Cardiac fibroblast (primary cell): ENCODE data around the gene CCDC34.

Source experiments
- DNase-seq, 2 donors: peaks; one replicate each; pipeline versions ENCODE4 v3.0.0 to v3.0.0-alpha.2; 2010; ENCODE audit warnings: low read depth in 2 of 2
- H3K4me3 ChIP-seq, 2 donors: replicated peaks in 1 of 2; 1 replicate in 1 of 2; 2 replicates in 1 of 2; pipeline ENCODE4 v1.5.1; 2011; ENCODE audit warnings: low read depth in 2 of 2, low read length in 2 of 2, mild to moderate bottlenecking in 2 of 2, moderate library complexity in 1 of 2
- TF ChIP-seq, protein P1 (sequence below): IDR thresholded peaks from one replicate; pipeline ENCODE4 v1.5.1; 2011; ENCODE audit warnings: low read depth, mild to moderate bottlenecking, low read length, inconsistent platforms

CCDC34 gene

GRCh38 chr11:27379449-27379848, 16.4 kb upstream of the CCDC34 start:
- TF ChIP-seq, protein P1, sequence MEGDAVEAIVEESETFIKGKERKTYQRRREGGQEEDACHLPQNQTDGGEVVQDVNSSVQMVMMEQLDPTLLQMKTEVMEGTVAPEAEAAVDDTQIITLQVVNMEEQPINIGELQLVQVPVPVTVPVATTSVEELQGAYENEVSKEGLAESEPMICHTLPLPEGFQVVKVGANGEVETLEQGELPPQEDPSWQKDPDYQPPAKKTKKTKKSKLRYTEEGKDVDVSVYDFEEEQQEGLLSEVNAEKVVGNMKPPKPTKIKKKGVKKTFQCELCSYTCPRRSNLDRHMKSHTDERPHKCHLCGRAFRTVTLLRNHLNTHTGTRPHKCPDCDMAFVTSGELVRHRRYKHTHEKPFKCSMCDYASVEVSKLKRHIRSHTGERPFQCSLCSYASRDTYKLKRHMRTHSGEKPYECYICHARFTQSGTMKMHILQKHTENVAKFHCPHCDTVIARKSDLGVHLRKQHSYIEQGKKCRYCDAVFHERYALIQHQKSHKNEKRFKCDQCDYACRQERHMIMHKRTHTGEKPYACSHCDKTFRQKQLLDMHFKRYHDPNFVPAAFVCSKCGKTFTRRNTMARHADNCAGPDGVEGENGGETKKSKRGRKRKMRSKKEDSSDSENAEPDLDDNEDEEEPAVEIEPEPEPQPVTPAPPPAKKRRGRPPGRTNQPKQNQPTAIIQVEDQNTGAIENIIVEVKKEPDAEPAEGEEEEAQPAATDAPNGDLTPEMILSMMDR, result no peak
- DNase-seq, result no peak

GRCh38 chr11:27375370-27375769, 12.4 kb upstream of the CCDC34 start:
- no peak overlapping the region for H3K4me3 ChIP-seq
- TF ChIP-seq, protein P1, result no peak
- no peak for DNase-seq

More at GRCh38 chr11:27379449-27379848, 16.4 kb upstream of the CCDC34 start:
- no peak overlapping the region for H3K4me3 ChIP-seq

DNA sequence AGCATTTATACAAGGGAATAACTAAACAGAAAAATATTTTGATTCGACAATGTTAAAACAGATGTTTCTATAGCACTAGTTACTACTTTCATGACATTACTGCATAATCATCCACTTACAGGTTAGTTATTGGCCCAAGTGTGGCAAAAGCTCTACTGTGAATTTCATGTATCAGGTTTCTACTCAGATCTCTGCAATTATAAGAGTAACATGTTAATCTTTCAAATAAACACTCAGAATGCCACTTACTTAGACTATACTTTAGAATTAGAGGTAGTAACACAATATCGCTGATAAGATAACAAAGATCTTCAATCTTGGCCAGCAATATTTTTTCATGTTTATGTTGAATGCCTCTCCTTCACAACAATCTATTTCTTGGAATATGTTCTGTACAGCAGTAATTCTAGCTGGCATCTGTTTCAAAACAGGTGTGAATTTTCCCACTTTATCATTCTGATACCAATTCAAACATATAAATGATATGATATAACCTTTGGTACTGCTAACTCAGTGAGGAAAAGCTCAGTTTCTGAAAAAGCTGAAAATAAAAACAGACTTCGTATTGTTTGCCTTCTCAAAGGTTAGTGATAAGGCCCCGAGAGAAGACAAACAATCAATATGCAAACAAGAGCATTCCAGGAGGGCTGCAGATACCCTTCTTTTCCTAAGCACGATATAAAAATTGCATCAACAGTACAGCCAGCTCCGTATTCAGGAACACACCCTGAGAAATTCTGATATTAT, 11.0 kb upstream of the CCDC34 start:
- H3K4me3 ChIP-seq, result no peak overlapping the region
- no peak for DNase-seq
- TF ChIP-seq, protein P1, result no peak

- DNase-seq, result no peak
- no peak overlapping the region for H3K4me3 ChIP-seq
- TF ChIP-seq, protein P1, result no peak
Measured at GRCh38 chr11:27373392-27373791, 10.4 kb upstream of the CCDC34 start.

DNA sequence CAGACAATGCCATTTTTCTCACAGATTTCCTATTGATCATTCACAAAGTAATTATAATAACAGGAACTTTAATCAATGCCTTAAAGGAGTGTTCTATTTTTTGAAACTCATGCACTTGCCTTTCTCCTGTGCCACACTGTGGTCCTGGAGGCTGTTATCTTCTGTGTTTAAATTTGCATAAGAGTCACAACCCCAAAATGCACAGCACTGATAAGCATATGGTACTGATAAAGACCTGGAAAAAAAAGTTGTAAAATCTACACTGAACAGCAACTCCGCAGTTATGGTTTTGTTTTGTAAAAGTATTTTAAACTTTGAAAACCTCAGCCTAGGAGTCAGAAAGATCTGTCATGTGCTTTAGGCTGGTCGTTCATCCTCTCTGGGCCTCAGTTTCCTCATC, 9.1 kb upstream of the CCDC34 start:
- TF ChIP-seq, protein P1, result no peak
- no peak for DNase-seq
- no peak overlapping the region for H3K4me3 ChIP-seq

DNA sequence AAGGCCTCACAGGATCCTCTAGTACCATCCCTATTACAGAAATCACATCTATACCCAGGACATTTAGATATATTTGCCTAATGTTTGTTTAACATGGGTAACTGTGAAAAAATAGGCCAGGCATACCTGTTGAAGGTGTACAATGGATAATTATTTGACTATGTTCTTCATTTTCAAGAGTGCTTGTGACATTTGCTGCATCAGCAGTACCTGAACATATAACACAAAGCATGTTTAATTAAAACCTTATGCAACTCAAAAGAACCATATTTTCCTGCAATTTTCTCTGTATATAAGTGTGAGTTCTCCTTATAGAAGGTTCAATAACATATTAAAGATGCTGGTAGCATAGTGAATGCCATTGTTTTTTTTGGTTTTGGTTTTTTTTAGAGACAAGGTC, 8.5 kb upstream of the CCDC34 start:
- no peak overlapping the region for H3K4me3 ChIP-seq
- DNase-seq, result no peak

More for the DNA sequence above, 8.5 kb upstream of the CCDC34 start:
- TF ChIP-seq, protein P1, result no peak
